Prostate gland (tissue), 2 donors: Measurements from ENCODE around the gene FMN1. TPM values are rescaled to one million over a fixed set of nuclear protein-coding genes. Genes with fewer than 3 reads are reported as not detected.

Experiments
- DNase-seq: peaks from one replicate; pipeline ENCODE4 v3.0.0-alpha.2; 2019; ENCODE audit warnings: low spot score
- H3K27ac ChIP-seq, 2 donors: fragments of 200-600 bp; sonication (generic); 2 replicates each; pipeline ENCODE4 v1.5.1; 2017 to 2019
- H3K27me3 ChIP-seq: fragments of 200-600 bp; sonication (generic); replicated peaks from 2 replicates; pipeline ENCODE4 v1.5.1; 2019; ENCODE audit not compliant: insufficient read depth
- H3K36me3 ChIP-seq, 2 donors: fragments of 200-600 bp; sonication (generic); 1 replicate in 1 of 2; 2 replicates in 1 of 2; pipeline versions ENCODE4 v1.5.1 to v1.8.1; 2017 to 2019
- H3K4me1 ChIP-seq: fragments of 200-600 bp; sonication (generic); replicated peaks from 2 replicates; pipeline ENCODE4 v1.5.1; 2019
- H3K4me3 ChIP-seq, 2 donors: fragments of 200-600 bp; sonication (generic); 2 replicates each; pipeline ENCODE4 v1.5.1; 2017 to 2019
- H3K9me3 ChIP-seq: fragments of 200-600 bp; sonication (generic); 2 replicates; pipeline ENCODE4 v1.5.1; 2017
- POLR2A ChIP-seq: fragments of 450-650 bp; IDR thresholded peaks from one replicate; pipeline ENCODE4 v1.6.1; 2016; ENCODE audit warnings: antibody characterized with exemption, mild to moderate bottlenecking
- POLR2AphosphoS5 ChIP-seq: sonication (generic); formaldehyde crosslinking; IDR thresholded peaks from one replicate; pipeline ENCODE4 v1.6.1; 2017; ENCODE audit warnings: antibody characterized with exemption
- WGBS: methylation state at CpG from one replicate; pipeline ENCODE4 v1.1.5; 2018; 5-methylcytosine and 5-hydroxymethylcytosine counted together
- intact Hi-C: fragments of 100-400 bp; cut with DNase I; formaldehyde crosslinking; loops from one replicate; pipeline ENCODE4 v1.14.2; 2022
- total RNA-seq, 2 donors: library from RNA; depleted of rRNA; stranded (reverse); fragments of >200 nt; gene quantifications; one replicate each; pipeline ENCODE4 v1.1.0, GENCODE V29; 2016
- TF ChIP-seq, protein P1 (sequence below), 4 experiments: fragments of 200-600 bp in 2 of 4; fragments of 450-650 bp in 2 of 4; sonication (generic) in 2 of 4; IDR thresholded peaks; 1 replicate in 3 of 4; 2 replicates in 1 of 4; pipeline ENCODE4 v1.5.1; 2016 to 2019; ENCODE audit warnings: antibody characterized with exemption in 4 of 4, mild to moderate bottlenecking in 2 of 4, moderate library complexity in 2 of 4

The FMN1 gene
- total RNA-seq, 2 donors from 2014 or later, result 7.1 to 32.5 TPM

DNA sequence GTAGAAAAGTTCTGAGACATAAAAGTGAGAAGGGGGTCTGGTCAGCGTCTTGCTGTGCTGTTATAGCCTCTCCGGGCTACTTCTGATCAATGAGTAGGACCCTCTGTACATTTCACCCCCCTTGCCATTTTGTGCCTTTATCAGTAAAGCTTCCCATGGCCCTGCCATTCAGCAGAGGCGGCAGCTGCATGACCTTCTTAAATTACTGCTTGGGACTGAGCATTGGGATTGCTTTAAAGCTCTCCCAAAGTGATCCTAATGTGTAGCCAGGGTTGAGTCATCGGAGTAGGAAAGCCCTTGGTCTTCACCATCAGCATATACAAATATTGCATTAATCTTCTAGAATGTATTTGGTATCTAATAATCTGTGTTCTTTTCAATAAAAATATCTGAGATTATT lies 70.2 kb downstream of the FMN1 start:
- H3K27me3 ChIP-seq, result no peaks in the 10 kb centered on the region
- H3K4me1 ChIP-seq, result no peaks in the 10 kb centered on the region
- TF ChIP-seq POLR2A (no peak), POLR2AphosphoS5 (no peak)
- TF ChIP-seq, protein P1, sequence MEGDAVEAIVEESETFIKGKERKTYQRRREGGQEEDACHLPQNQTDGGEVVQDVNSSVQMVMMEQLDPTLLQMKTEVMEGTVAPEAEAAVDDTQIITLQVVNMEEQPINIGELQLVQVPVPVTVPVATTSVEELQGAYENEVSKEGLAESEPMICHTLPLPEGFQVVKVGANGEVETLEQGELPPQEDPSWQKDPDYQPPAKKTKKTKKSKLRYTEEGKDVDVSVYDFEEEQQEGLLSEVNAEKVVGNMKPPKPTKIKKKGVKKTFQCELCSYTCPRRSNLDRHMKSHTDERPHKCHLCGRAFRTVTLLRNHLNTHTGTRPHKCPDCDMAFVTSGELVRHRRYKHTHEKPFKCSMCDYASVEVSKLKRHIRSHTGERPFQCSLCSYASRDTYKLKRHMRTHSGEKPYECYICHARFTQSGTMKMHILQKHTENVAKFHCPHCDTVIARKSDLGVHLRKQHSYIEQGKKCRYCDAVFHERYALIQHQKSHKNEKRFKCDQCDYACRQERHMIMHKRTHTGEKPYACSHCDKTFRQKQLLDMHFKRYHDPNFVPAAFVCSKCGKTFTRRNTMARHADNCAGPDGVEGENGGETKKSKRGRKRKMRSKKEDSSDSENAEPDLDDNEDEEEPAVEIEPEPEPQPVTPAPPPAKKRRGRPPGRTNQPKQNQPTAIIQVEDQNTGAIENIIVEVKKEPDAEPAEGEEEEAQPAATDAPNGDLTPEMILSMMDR (IDR thresholded peaks at IDR 0.05), result no peak
- H3K36me3 ChIP-seq, result no peaks in the 10 kb centered on the region
- DNase-seq, result no peak
- no peaks in the 10 kb centered on the region for H3K9me3 ChIP-seq
- no peak overlapping the region for H3K4me3 ChIP-seq
- H3K27ac ChIP-seq, result no peak overlapping the region
- intact Hi-C loops, result no loop called here
- WGBS, result 80% methylated on average over 4 of the region's 4 CpGs

DNA sequence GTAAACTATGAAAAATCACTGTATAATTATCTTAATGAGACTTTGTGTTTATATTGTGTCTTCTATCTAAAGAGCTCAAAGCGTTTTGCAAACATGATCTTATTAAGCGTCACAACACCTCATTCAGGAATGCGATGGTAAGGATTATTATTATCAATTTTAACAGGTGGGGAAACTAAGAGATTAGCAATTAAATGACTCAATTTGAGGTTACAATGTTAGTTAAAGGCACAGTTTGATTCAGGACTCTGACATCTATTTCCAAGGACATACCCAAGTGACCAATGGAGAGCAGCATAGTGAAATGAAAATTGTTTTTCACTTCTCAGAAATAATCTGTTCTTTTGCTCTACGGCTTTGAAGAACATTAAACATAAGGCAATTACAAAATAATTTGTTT lies 74.6 kb downstream of the FMN1 start:
- no peaks in the 10 kb centered on the region for H3K27me3 ChIP-seq
- WGBS, result 35% methylated on average over 4 of the region's 4 CpGs
- H3K36me3 ChIP-seq, result no peaks in the 10 kb centered on the region
- no peak overlapping the region for H3K4me3 ChIP-seq
- TF ChIP-seq POLR2A (no peak), POLR2AphosphoS5 (no peak)
- TF ChIP-seq, protein P1 (IDR thresholded peaks at IDR 0.05), result no peak
- no peaks in the 10 kb centered on the region for H3K4me1 ChIP-seq
- H3K9me3 ChIP-seq, result no peaks in the 10 kb centered on the region
- no peak overlapping the region for H3K27ac ChIP-seq
- intact Hi-C loops, result no loop called here
- no peak for DNase-seq

DNA sequence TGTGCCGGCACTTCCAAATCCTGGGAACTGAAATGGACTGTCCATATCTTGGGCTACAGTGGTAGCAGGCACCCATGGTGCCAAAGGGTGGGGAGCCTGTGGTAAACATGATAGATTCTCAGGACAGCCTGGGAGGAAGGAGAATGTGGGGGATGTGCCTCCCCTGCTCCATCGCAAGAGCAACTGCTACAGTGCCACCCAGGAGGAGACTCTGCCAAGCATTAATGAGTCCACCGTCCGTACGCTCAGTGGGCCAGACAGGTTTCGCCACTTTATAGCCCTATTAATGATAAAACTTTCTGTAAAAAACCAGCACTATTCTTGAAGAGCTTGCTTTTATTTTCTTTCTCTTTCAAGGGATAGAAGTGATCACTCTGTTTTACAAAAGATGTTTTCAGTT lies 75.2 kb downstream of the FMN1 start:
- no peak for DNase-seq
- no peaks in the 10 kb centered on the region for H3K9me3 ChIP-seq
- no peaks in the 10 kb centered on the region for H3K4me1 ChIP-seq
- intact Hi-C loops, result no loop called here
- no peak overlapping the region for H3K4me3 ChIP-seq
- H3K27ac ChIP-seq, result no peak overlapping the region
- WGBS, result 32% methylated on average over 6 of the region's 6 CpGs
- TF ChIP-seq POLR2A (no peak), POLR2AphosphoS5 (no peak)
- TF ChIP-seq, protein P1 (IDR thresholded peaks at IDR 0.05), result no peak
- no peaks in the 10 kb centered on the region for H3K36me3 ChIP-seq
- no peaks in the 10 kb centered on the region for H3K27me3 ChIP-seq

DNA sequence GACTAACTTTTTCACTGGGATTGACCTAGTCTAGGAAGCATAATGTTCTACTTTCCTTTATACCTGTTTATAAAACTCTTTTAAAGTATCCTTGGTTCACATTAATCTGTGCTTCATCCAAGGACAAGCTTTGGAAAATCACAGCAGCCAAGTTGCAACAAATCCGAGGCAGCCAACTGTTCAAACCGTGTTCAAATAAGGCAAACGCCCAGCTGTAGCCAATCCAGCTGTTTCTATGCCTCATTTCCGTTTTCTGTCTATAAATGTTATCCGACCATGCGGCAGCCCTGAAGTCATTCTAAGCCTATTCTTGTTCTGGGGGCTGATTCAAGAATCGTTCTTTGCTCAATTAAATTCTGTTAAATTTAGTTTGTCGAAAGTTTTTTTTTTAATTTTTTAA lies 78.3 kb downstream of the FMN1 start:
- no peaks in the 10 kb centered on the region for H3K36me3 ChIP-seq
- H3K9me3 ChIP-seq, result no peaks in the 10 kb centered on the region
- TF ChIP-seq, protein P1 (IDR thresholded peaks at IDR 0.05), result no peak
- no peak overlapping the region for H3K27ac ChIP-seq
- DNase-seq, result no peak
- no peaks in the 10 kb centered on the region for H3K27me3 ChIP-seq
- intact Hi-C loops, result no loop called here
- no peaks in the 10 kb centered on the region for H3K4me1 ChIP-seq
- H3K4me3 ChIP-seq, result no peak overlapping the region
- WGBS, result 38% methylated on average over 8 of the region's 8 CpGs

DNA sequence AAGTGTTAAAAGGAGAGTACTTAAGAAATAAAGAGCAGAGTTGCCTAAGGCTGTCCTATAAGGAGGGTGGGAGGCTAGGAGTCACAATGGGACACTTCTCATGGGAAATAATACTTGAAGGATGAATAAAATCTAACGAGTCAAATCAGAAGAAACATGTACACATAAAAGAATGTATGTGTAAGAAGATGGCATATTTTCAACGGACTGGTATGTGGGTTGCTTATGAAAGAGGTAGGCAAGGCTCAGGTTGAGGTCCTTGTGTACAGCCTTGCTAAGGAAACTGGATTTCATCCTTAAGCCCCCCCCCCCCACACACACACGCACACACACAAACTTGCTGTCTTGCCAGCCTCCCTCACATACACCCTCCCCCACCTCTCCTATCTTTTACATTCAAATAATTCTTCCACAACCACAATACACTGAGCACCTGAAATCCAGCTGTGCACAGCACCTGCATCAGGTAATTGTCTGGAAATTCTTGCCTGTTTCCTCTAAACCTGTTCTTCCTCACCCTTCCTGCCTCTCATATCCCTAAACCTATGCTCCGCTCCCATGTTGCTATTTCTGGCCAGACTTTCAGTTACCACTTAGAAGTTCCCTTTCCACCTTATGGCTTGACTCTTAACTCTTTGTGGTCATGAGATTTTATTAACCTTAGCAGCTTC lies 79.2 kb downstream of the FMN1 start:
- Histone ChIP-seq H3K4me1 (no peaks in the 10 kb centered on the region), H3K27ac (no peak overlapping the region), H3K4me3 (no peak overlapping the region), H3K36me3 (no peaks in the 10 kb centered on the region), H3K27me3 (no peaks in the 10 kb centered on the region), H3K9me3 (no peaks in the 10 kb centered on the region)
- intact Hi-C loops, result no loop called here
- no peak for DNase-seq
- TF ChIP-seq, protein P1 (IDR thresholded peaks at IDR 0.05), result no peak
- TF ChIP-seq POLR2AphosphoS5 (no peak), POLR2A (no peak)
- 76% methylated on average over 4 of the region's 4 CpGs for WGBS
